Raji (cell line): ENCODE results near the gene KCNQ2.

Source experiments
- POLR2A ChIP-seq: IDR thresholded peaks from 2 replicates; pipeline ENCODE4 v1.6.1; 2011; ENCODE audit warnings: low read depth, low read length, control low read depth; ENCODE audit not compliant: insufficient read depth

KCNQ2 gene

GRCh38 chr20:63484651-63485403 lies 12.4 kb upstream of the KCNQ2 start:
- no peak for TF ChIP-seq POLR2A

- no peak for TF ChIP-seq POLR2A
These were observed 11.8 kb upstream of the KCNQ2 start for GRCh38 chr20:63484236-63484635.

- no peak for TF ChIP-seq POLR2A
These were observed 11.4 kb upstream of the KCNQ2 start for GRCh38 chr20:63483834-63484233.

- no peak for TF ChIP-seq POLR2A
These were observed 9.6 kb upstream of the KCNQ2 start for GRCh38 chr20:63482021-63482587.

GRCh38 chr20:63481503-63481902 lies 9.0 kb upstream of the KCNQ2 start:
- no peak for TF ChIP-seq POLR2A

- TF ChIP-seq POLR2A, result no peak
These were observed 6.2 kb upstream of the KCNQ2 start for GRCh38 chr20:63478346-63479302.

GRCh38 chr20:63477944-63478343 lies 5.5 kb upstream of the KCNQ2 start:
- no peak for TF ChIP-seq POLR2A

DNA sequence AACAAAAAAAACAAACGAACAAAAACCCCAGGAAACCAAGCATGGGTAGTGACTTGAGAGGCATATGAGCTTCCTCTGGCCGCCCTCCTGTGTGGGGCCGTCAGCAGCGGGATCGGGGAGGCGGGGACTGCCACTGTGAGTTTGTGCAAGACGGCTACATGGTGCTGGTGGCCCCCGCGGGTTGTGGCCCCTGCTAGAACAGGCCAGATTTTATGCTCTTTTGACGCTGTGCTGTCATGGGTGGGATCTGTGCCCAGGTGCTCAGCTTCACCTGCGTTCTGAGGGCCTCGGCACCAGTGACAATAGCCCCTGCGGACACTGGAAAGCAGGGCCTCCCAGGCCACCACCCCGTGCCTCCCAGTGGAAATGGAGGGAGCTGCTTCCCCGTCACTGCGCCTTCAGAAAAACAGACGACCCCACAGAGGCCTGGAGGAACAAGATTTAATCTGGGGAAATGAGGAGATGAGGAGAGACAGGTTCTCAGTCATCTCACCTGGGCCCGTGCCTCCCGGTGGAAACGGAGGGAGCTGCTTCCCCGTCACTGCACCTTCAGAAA lies 4.7 kb upstream of the KCNQ2 start:
- TF ChIP-seq POLR2A, result no peak

- TF ChIP-seq POLR2A, result no peak
These were observed 2.8 kb upstream of the KCNQ2 start for GRCh38 chr20:63475209-63475608.

GRCh38 chr20:63473555-63474449 lies 1.3 kb upstream of the KCNQ2 start:
- TF ChIP-seq POLR2A, result no peak

DNA sequence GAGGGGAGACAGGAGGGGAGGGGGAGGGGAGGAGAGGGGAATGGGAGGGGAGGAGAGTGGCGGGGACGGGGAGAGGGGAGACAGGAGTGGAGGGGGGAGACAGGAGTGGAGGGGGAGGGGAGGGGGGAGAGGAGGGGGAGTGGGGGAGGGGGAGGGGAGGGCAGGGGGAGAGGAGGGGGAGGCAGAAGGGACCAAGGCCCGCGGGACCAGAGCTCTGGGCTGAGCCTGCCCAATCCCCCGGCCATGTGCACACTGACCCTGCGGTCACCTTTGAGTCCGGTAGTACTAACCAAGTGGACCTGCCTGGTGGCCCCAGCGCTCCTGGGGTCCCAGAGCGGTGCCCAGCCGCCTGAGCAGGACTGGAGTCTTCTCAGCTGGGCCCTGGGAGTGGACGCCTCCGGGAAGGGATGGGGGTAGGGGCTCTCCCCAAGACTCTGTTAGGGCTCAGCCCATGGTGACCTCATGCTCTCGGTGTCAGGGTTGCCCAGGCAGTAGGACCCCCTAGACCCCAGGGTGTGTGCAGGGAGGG lies 471 bp upstream of the KCNQ2 start:
- no peak for TF ChIP-seq POLR2A

DNA sequence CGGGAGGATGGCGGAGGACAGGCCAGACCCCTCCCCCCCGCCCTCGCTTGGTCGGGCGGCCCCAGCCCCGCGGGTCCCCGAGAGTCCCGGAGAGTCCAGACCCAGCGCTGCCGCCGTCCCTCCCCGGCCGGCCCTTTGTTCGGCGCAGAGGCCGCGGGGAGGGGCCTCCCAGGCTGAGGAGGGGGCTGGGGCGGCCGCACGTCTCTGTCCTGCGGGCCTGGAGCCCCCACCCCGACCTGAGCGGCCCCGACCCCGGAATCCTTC lies 806 bp downstream of the KCNQ2 start:
- TF ChIP-seq POLR2A, result no peak

DNA sequence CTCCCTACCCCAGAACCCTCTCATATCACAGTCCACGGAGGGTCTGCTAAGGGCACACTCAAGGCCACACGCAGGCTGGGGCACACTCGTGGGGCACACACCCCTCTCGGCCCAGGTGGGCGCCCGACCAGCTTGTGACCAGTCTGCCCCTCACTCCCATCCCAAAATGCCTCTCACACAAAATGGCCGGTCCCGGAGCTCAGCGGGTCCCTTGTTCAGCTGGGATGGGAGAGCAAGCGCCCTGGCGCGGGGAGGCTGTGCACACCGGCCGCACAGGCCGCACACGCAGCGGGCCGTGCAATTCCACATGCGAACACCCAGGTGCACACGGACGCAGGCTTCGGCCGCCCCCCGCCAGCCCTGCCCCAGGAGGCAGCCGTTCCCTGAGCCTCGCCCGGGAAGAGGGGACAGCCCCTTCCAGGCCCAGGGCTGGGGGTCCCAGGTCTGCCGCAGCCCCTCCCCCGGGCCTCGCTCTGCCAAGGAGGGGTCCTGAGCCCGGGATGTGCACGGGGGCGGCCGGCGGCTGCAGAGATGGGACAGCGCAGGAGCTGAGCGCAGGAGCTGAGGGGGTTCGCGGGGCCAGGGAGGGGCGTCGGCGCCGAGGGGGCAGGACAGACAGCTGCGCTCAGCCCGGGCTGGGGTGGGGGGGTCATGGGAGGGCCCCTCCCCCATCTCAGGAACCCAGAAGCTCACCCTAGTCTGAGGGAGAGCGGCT lies 1.3 kb downstream of the KCNQ2 start:
- no peak for TF ChIP-seq POLR2A

DNA sequence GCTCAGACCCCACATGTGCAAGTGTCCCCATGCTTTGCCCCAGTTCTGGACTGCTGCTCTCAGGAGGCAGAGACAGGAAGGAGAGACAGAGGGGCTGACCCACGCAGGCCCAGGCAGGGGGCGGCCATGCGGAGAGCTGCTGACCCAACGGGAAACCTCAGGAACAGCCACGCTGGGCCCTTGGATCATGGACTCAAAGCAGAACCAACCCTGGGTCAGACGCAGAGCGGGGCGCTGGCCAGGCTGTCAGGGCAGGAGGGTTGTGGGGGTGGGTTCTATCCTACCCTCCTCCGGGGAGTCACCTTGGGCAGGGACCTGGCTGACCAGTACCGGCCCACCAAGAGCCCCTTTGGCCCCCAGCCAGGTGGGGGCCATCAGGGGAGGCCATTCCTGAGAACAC lies 2.0 kb downstream of the KCNQ2 start:
- no peak for TF ChIP-seq POLR2A
